MM.1S (cell line): Measurements from ENCODE around the gene TENM4.

ENCODE experiments used
- DNase-seq: peaks from one replicate; pipeline ENCODE4 v3.0.0-alpha.2; 2015
- H2AFZ ChIP-seq: fragments of 300-600 bp; sonication (generic); 2 replicates; pipeline ENCODE4 v1.6.0; 2016; ENCODE audit warnings: antibody characterized with exemption, low read length
- H3F3A ChIP-seq: fragments of 300-600 bp; sonication (generic); 2 replicates; pipeline ENCODE4 v1.6.1; 2016; ENCODE audit warnings: mild to moderate bottlenecking, antibody characterized with exemption, low read length, moderate library complexity, mixed read lengths; ENCODE audit not compliant: insufficient read depth
- H3K27ac ChIP-seq: fragments of 300-600 bp; sonication (generic); 2 replicates; pipeline ENCODE4 v1.5.1; 2016; ENCODE audit warnings: mild to moderate bottlenecking, low read length
- H3K27me3 ChIP-seq: fragments of 300-600 bp; sonication (generic); replicated peaks from 2 replicates; pipeline ENCODE4 v1.6.0; 2016; ENCODE audit warnings: low read length; ENCODE audit not compliant: insufficient read depth
- H3K36me3 ChIP-seq: fragments of 300-600 bp; sonication (generic); replicated peaks from 2 replicates; pipeline ENCODE4 v1.6.1; 2016; ENCODE audit warnings: mild to moderate bottlenecking, low read length, mixed read lengths; ENCODE audit not compliant: insufficient read depth
- H3K4me1 ChIP-seq: fragments of 300-600 bp; sonication (generic); 2 replicates; pipeline ENCODE4 v1.6.1; 2016; ENCODE audit warnings: low read length, mixed read lengths
- H3K4me2 ChIP-seq: fragments of 300-600 bp; sonication (generic); 2 replicates; pipeline ENCODE4 v1.6.0; 2016; ENCODE audit warnings: low read depth, low read length
- H3K4me3 ChIP-seq: fragments of 300-600 bp; sonication (generic); 2 replicates; pipeline ENCODE4 v1.5.1; 2016; ENCODE audit warnings: low read length, mixed read lengths
- H3K79me2 ChIP-seq: fragments of 300-600 bp; sonication (generic); 2 replicates; pipeline ENCODE4 v1.6.1; 2016; ENCODE audit warnings: mixed run types, low read length, mixed read lengths
- H3K9ac ChIP-seq: fragments of 300-600 bp; sonication (generic); 2 replicates; pipeline ENCODE4 v1.6.1; 2016; ENCODE audit warnings: low read length, mixed read lengths
- H3K9me2 ChIP-seq: fragments of 300-600 bp; sonication (generic); replicated peaks from 2 replicates; pipeline ENCODE4 v1.6.1; 2016; ENCODE audit warnings: mild to moderate bottlenecking, low read length, mixed read lengths; ENCODE audit not compliant: insufficient read depth
- H3K9me3 ChIP-seq: fragments of 300-600 bp; sonication (generic); replicated peaks from 2 replicates; pipeline ENCODE4 v1.6.1; 2016; ENCODE audit warnings: mild to moderate bottlenecking, low read length, mixed read lengths; ENCODE audit not compliant: insufficient read depth
- H4K20me1 ChIP-seq: fragments of 300-600 bp; sonication (generic); 2 replicates; pipeline ENCODE4 v1.6.1; 2016; ENCODE audit warnings: mild to moderate bottlenecking, low read length, moderate library complexity, mixed read lengths; ENCODE audit not compliant: insufficient read depth
- EZH2 ChIP-seq: fragments of 300-600 bp; sonication (generic); optimal IDR thresholded peaks from 2 replicates; pipeline ENCODE3; 2017; ENCODE audit warnings: low read depth, mild to moderate bottlenecking, antibody characterized with exemption, low read length, mixed read lengths
- EZH2phosphoT487 ChIP-seq: fragments of 300-600 bp; sonication (generic); IDR thresholded peaks from 2 replicates; pipeline ENCODE4 v1.6.1; 2018; ENCODE audit warnings: antibody characterized with exemption, low read length
- TF ChIP-seq, protein P1 (sequence below): fragments of 300-600 bp; sonication (generic); IDR thresholded peaks from 2 replicates; pipeline ENCODE4 v1.5.1; 2016; ENCODE audit warnings: antibody characterized with exemption, low read length, mixed read lengths

Gene TENM4

DNA sequence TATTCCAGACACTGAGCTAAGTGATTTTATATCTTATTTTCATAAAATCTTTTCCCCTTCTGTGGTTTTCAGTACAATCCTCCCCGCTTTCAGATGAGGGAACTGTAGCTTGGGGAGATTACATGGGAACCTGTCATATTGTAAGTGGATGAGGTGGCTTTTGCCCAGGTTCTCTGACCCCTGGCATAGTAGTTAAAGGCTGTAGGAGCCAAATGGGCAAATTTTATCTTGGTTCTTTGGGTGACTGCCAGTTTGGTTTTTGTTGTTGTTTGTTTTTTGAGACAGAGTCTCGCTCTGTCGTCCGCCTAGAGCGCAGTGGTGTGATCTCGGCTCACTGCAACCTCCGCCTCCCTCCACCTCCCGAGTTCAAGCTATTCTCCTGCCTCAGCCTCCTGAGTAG lies 454.5 kb downstream of the TENM4 start:
- Histone ChIP-seq H3F3A (no peaks in the 10 kb centered on the region), H4K20me1 (no peaks in the 10 kb centered on the region), H2AFZ (no peak overlapping the region), H3K36me3 (no peaks in the 10 kb centered on the region), H3K9me3 (no peaks in the 10 kb centered on the region), H3K27me3 (no peaks in the 10 kb centered on the region), H3K79me2 (no peaks in the 10 kb centered on the region), H3K4me1 (no peaks in the 10 kb centered on the region), H3K27ac (no peak overlapping the region), H3K4me2 (no peak overlapping the region), H3K9me2 (no peaks in the 10 kb centered on the region), H3K9ac (no peak overlapping the region), H3K4me3 (no peak overlapping the region)
- TF ChIP-seq EZH2 = no peak
- TF ChIP-seq EZH2phosphoT487 = no peak
- TF ChIP-seq, protein P1, sequence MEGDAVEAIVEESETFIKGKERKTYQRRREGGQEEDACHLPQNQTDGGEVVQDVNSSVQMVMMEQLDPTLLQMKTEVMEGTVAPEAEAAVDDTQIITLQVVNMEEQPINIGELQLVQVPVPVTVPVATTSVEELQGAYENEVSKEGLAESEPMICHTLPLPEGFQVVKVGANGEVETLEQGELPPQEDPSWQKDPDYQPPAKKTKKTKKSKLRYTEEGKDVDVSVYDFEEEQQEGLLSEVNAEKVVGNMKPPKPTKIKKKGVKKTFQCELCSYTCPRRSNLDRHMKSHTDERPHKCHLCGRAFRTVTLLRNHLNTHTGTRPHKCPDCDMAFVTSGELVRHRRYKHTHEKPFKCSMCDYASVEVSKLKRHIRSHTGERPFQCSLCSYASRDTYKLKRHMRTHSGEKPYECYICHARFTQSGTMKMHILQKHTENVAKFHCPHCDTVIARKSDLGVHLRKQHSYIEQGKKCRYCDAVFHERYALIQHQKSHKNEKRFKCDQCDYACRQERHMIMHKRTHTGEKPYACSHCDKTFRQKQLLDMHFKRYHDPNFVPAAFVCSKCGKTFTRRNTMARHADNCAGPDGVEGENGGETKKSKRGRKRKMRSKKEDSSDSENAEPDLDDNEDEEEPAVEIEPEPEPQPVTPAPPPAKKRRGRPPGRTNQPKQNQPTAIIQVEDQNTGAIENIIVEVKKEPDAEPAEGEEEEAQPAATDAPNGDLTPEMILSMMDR = no peak
- no peak for DNase-seq

DNA sequence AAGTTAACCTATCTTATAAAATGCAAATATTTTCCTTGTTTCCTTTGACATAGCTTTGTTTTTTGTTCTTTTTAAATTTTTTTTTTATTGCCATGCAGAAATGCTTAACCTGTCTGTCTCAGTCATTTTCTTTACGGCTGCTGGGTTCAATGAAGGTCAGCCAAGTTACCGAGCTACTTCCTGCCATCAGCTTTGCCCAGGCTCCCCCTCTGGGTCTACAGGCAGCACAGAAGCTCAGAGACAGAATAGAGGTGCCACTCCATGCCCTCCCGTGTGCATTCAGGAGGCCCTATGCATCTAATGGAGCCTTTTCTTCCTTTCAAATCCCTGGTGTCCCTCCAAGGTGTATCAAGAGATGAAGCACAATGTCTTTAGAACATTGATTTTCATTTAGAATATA lies 455.2 kb downstream of the TENM4 start:
- Histone ChIP-seq H3K79me2 (no peaks in the 10 kb centered on the region), H3K4me2 (no peak overlapping the region), H3K27ac (no peak overlapping the region), H3K9me2 (no peaks in the 10 kb centered on the region), H3K9me3 (no peaks in the 10 kb centered on the region), H3K4me3 (no peak overlapping the region), H3K27me3 (no peaks in the 10 kb centered on the region), H3K9ac (no peak overlapping the region), H4K20me1 (no peaks in the 10 kb centered on the region), H3F3A (no peaks in the 10 kb centered on the region), H3K4me1 (no peaks in the 10 kb centered on the region), H3K36me3 (no peaks in the 10 kb centered on the region), H2AFZ (no peak overlapping the region)
- TF ChIP-seq EZH2 = no peak
- TF ChIP-seq, protein P1 = no peak
- no peak for TF ChIP-seq EZH2phosphoT487
- DNase-seq = no peak

DNA sequence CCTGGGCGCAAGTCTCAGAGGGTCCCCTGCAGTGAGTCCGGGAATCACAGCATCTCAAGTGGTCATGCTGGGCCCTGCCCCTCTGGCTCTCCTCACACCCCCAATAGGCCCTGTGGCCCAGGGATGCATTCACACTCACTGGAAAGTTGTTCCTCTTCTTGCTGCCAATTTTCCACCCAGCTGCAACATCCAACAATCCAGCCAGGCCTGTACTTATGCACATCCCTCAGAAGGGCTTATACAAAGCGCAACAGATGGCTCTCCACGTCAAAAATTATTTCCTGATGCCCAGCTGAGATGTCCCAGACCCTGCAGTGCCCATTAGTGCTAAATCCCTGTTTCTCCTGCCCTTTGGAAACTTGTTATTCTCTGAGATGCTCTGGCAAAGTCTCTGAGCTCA lies 458.4 kb downstream of the TENM4 start:
- Histone ChIP-seq H3K79me2 (no peaks in the 10 kb centered on the region), H3K27ac (no peak overlapping the region), H2AFZ (no peak overlapping the region), H3K27me3 (no peaks in the 10 kb centered on the region), H4K20me1 (no peaks in the 10 kb centered on the region), H3K4me2 (no peak overlapping the region), H3K36me3 (no peaks in the 10 kb centered on the region), H3K9me3 (no peaks in the 10 kb centered on the region), H3K9me2 (no peaks in the 10 kb centered on the region), H3K4me3 (no peak overlapping the region), H3K4me1 (no peaks in the 10 kb centered on the region), H3K9ac (no peak overlapping the region), H3F3A (no peaks in the 10 kb centered on the region)
- TF ChIP-seq EZH2phosphoT487 = no peak
- TF ChIP-seq, protein P1 = no peak
- no peak for TF ChIP-seq EZH2
- DNase-seq = no peak
